Neural crest cell (in vitro differentiated cells): ENCODE data around the gene ABI2. TPM values are rescaled to one million over a fixed set of nuclear protein-coding genes. Genes with fewer than 3 reads are reported as not detected.

ENCODE experiments used
- DNase-seq: peaks from one replicate; pipeline ENCODE4 v3.0.0; 2021; ENCODE audit warnings: low read depth, mixed read lengths, low spot score
- H3K27ac Mint-ChIP-seq: one replicate; pipeline ENCODE4 v1.8.0; 2021; ENCODE audit warnings: mild to moderate bottlenecking, mixed read lengths; ENCODE audit not compliant: unreplicated experiment
- H3K27me3 Mint-ChIP-seq: 2 replicates; pipeline ENCODE4 v1.8.0; 2021; ENCODE audit warnings: low read depth, mild to moderate bottlenecking, mixed read lengths
- H3K36me3 Mint-ChIP-seq: 2 replicates; pipeline ENCODE4 v1.8.0; 2021; ENCODE audit warnings: low read depth, mild to moderate bottlenecking, mixed read lengths
- H3K4me1 Mint-ChIP-seq: 2 replicates; pipeline ENCODE4 v1.8.0; 2021; ENCODE audit warnings: mixed read lengths
- H3K4me3 Mint-ChIP-seq: one replicate; pipeline ENCODE4 v1.8.0; 2021; ENCODE audit warnings: mild to moderate bottlenecking, mixed read lengths
- H3K9me3 Mint-ChIP-seq: 2 replicates; pipeline ENCODE4 v1.8.0; 2021; ENCODE audit warnings: mixed read lengths
- CTCF ChIP-seq: fragments of 200-600 bp; sonication (generic); conservative IDR thresholded peaks from 2 replicates; pipeline ENCODE4 v1.5.0; 2021; ENCODE audit warnings: antibody characterized with exemption, mild to moderate bottlenecking
- long read RNA-seq: library from polyadenylated mRNA; unstranded; transcript quantifications from one replicate; pipeline ENCODE4 v2.0.0, GENCODE V29; 2020
- total RNA-seq: library from RNA; stranded (reverse); gene quantifications from 2 replicates; pipeline ENCODE4 v1.2.1, GENCODE V29; 2021

Gene ABI2
- total RNA-seq = 147 and 162 TPM in 2 replicates
- long read RNA-seq, full-length matches to known transcripts = 15 of 66 reads
- long read RNA-seq, partial matches to known transcripts = 3 of 66 reads
- long read RNA-seq, other reads (novel, unspliced or antisense) = 48 of 66 reads

- peak; percentile 96 for DNase-seq
- Mint-ChIP-seq H3K4me1 (peaks cover 34% of the 10 kb centered on the region), H3K27me3 (peaks cover 4% of the 10 kb centered on the region), H3K4me3 (peak within 1 kb of the TSS; percentile 95), H3K9me3 (no peaks in the 10 kb centered on the region), H3K27ac (peak within 1 kb of the TSS; percentile 100), H3K36me3 (peaks cover 5% of the 10 kb centered on the region)
- no peak for TF ChIP-seq CTCF
Observed at GRCh38 chr2:203327901-203328759, at the start of gene ABI2. Gene ABI2 (plus strand): TSS chr2:203328394. CDS start chr2:203328515, 121 bp downstream.

GRCh38 chr2:203279288-203279687, 48.9 kb upstream of the ABI2 start:
- Mint-ChIP-seq H3K4me1 (no peaks in the 10 kb centered on the region), H3K27me3 (no peaks in the 10 kb centered on the region), H3K27ac (no peak overlapping the region), H3K36me3 (peaks cover 4% of the 10 kb centered on the region), H3K4me3 (no peak overlapping the region), H3K9me3 (no peaks in the 10 kb centered on the region)
- no peak for TF ChIP-seq CTCF
- no peak for DNase-seq

GRCh38 chr2:203280428-203281064, 47.6 kb upstream of the ABI2 start:
- no peak for TF ChIP-seq CTCF
- no peaks in the 10 kb centered on the region for H3K27me3 Mint-ChIP-seq
- no peaks in the 10 kb centered on the region for H3K4me1 Mint-ChIP-seq
- H3K36me3 Mint-ChIP-seq = peaks cover 5% of the 10 kb centered on the region
- no peaks in the 10 kb centered on the region for H3K9me3 Mint-ChIP-seq
- no peak overlapping the region for H3K4me3 Mint-ChIP-seq
- no peak for DNase-seq
- no peak overlapping the region for H3K27ac Mint-ChIP-seq

GRCh38 chr2:203282101-203282500, 46.1 kb upstream of the ABI2 start:
- Mint-ChIP-seq H3K4me1 (no peaks in the 10 kb centered on the region), H3K27ac (no peak overlapping the region), H3K4me3 (no peak overlapping the region), H3K9me3 (no peaks in the 10 kb centered on the region), H3K36me3 (peaks cover 5% of the 10 kb centered on the region), H3K27me3 (no peaks in the 10 kb centered on the region)
- DNase-seq = no peak
- TF ChIP-seq CTCF = no peak

- Mint-ChIP-seq H3K4me3 (no peak overlapping the region), H3K27me3 (no peaks in the 10 kb centered on the region)
- TF ChIP-seq CTCF = no peak
Observed at GRCh38 chr2:203286532-203286931, 41.7 kb upstream of the ABI2 start.

More at GRCh38 chr2:203286532-203286931, 41.7 kb upstream of the ABI2 start:
- Mint-ChIP-seq H3K4me1 (no peaks in the 10 kb centered on the region), H3K36me3 (peaks cover 2% of the 10 kb centered on the region), H3K9me3 (no peaks in the 10 kb centered on the region), H3K27ac (no peak overlapping the region)
- no peak for DNase-seq
